ENCODE data around the gene OTOGL. TPM values are rescaled to one million over a fixed set of nuclear protein-coding genes. Genes with fewer than 3 reads are reported as not detected.

The OTOGL gene
- polyA plus RNA-seq, 1 of the 3 experiments (the other 2 are of a cell fraction): 0.61 TPM

- TF ChIP-seq NRF1 (IDR thresholded peaks at IDR 0.05; ENCODE audit: low read depth, low read length) (no peak), RFX5 (IDR thresholded peaks at IDR 0.05; ENCODE audit: low read length) (no peak), TEAD4 (IDR thresholded peaks at IDR 0.05; ENCODE audit: borderline replicate concordance, insufficient read depth) (no peak)
These were observed 233.5 kb downstream of the OTOGL start (continued) for GRCh38 chr12:80332827-80333226.

DNA sequence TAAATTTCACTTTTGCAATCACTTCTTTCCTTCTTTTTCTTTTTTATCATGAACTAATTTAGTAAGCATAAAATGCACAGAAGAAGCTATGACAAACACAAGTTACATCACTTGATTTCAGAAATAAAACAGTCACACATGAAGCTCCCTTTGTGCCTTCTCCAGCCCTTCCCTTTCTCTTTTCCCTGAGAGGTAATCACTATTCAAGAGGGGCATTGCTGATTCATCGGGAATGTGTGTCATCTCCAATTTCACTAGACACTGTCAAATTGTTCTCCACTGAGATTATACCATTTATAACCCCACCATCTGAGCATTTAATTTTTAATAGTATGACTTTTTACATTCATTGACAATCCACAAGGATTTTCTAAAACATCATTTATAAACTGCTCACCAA is 253.1 kb downstream of the OTOGL start:
- no peak overlapping the region for H3K4me2 ChIP-seq
- DNase-seq: no peak
- H3K36me3 ChIP-seq (replicated peaks in 1 of 2; ENCODE audit: control insufficient read depth in 1 of 2, insufficient read depth in 2 of 2, low read length in 1 of 2): no peaks in the 10 kb centered on the region
- H3K9me3 ChIP-seq: no peaks in the 10 kb centered on the region
- no peaks in the 10 kb centered on the region for H4K20me1 ChIP-seq (ENCODE audit: insufficient read depth)
- no peaks in the 10 kb centered on the region for H3K9me2 ChIP-seq
- TF ChIP-seq EZH2phosphoT487 (IDR thresholded peaks at IDR 0.05; ENCODE audit: borderline replicate concordance, low read depth) (no peak), YY1 (IDR thresholded peaks at IDR 0.05; ENCODE audit: low read depth) (no peak), TAF1 (IDR thresholded peaks at IDR 0.05; ENCODE audit: borderline replicate concordance, low read depth, low read length) (no peak)
- TF ChIP-seq, protein P1, sequence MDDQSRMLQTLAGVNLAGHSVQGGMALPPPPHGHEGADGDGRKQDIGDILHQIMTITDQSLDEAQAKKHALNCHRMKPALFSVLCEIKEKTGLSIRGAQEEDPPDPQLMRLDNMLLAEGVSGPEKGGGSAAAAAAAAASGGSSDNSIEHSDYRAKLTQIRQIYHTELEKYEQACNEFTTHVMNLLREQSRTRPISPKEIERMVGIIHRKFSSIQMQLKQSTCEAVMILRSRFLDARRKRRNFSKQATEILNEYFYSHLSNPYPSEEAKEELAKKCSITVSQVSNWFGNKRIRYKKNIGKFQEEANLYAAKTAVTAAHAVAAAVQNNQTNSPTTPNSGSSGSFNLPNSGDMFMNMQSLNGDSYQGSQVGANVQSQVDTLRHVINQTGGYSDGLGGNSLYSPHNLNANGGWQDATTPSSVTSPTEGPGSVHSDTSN (IDR thresholded peaks at IDR 0.05): no peak
- H3K79me2 ChIP-seq (ENCODE audit: insufficient read depth): no peaks in the 10 kb centered on the region
- H3K27ac ChIP-seq (ENCODE audit: low read depth in 2 of 2, low read length in 1 of 2): no peak overlapping the region
- no peaks in the 10 kb centered on the region for H3F3A ChIP-seq (replicated peaks; ENCODE audit: insufficient read depth)
- H3K27me3 ChIP-seq (ENCODE audit: insufficient read depth): peaks cover 5% of the 10 kb centered on the region; the same call in 1 of the 2 replicates
- no peak overlapping the region for H3K4me3 ChIP-seq (ENCODE audit: low read depth in 2 of 2, low read length in 1 of 2)
- ChIA-PET CTCF (no interaction called here), POLR2A (no interaction called here)
- 0% methylated on average over 1 of the region's 1 CpG for WGBS (ENCODE audit: low lambda C conversion rate)
- no peak overlapping the region for H3K9ac ChIP-seq
- H3K4me1 ChIP-seq (ENCODE audit: control insufficient read depth in 1 of 2, insufficient read depth in 2 of 2, low read depth in 1 of 2, low read length in 1 of 2): no peaks in the 10 kb centered on the region
- no peak overlapping the region for H2AFZ ChIP-seq (ENCODE audit: low read depth)

DNA sequence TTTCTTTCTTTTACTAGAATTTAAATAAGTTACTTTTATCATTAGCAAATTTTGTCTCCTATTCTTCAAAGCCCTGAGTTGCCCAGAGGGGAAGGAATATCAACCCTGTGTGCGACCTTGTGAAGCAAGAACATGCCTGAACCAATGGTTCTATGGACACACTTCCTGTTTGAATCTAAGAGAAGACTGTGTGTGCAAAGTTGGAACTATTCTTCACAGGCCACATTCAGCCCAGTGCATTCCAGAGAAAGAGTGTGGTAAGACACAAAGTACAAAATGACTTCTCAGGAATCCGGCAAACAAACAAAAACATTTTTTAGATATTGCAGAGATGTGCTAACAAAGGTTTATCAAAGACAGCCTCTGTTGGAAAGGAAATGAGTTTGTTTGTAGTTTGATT is 253.9 kb downstream of the OTOGL start:
- Histone ChIP-seq H2AFZ (ENCODE audit: low read depth) (no peak overlapping the region), H3K4me3 (ENCODE audit: low read depth in 2 of 2, low read length in 1 of 2) (no peak overlapping the region), H3K4me1 (ENCODE audit: control insufficient read depth in 1 of 2, insufficient read depth in 2 of 2, low read depth in 1 of 2, low read length in 1 of 2) (no peaks in the 10 kb centered on the region), H4K20me1 (ENCODE audit: insufficient read depth) (no peaks in the 10 kb centered on the region), H3K27ac (ENCODE audit: low read depth in 2 of 2, low read length in 1 of 2) (no peak overlapping the region), H3F3A (replicated peaks; ENCODE audit: insufficient read depth) (no peaks in the 10 kb centered on the region), H3K9ac (no peak overlapping the region), H3K27me3 (ENCODE audit: insufficient read depth) (peaks cover 5% of the 10 kb centered on the region; the same call in 1 of the 2 replicates), H3K9me3 (no peaks in the 10 kb centered on the region), H3K79me2 (ENCODE audit: insufficient read depth) (no peaks in the 10 kb centered on the region), H3K4me2 (no peak overlapping the region), H3K9me2 (no peaks in the 10 kb centered on the region), H3K36me3 (replicated peaks in 1 of 2; ENCODE audit: control insufficient read depth in 1 of 2, insufficient read depth in 2 of 2, low read length in 1 of 2) (no peaks in the 10 kb centered on the region)
- POLR2A ChIA-PET: no interaction called here
- WGBS (ENCODE audit: low lambda C conversion rate): 14% methylated on average over 2 of the region's 2 CpGs
- CTCF ChIA-PET: no interaction called here
- DNase-seq: no peak
- no peak for TF ChIP-seq TCF12 (IDR thresholded peaks at IDR 0.05)
- no peak for TF ChIP-seq RFX5 (IDR thresholded peaks at IDR 0.05; ENCODE audit: low read length)
- TF ChIP-seq EZH2phosphoT487 (IDR thresholded peaks at IDR 0.05; ENCODE audit: borderline replicate concordance, low read depth): no peak
- TF ChIP-seq EP300 (IDR thresholded peaks at IDR 0.05; ENCODE audit: borderline replicate concordance in 1 of 2, low read depth in 1 of 2, low read length in 1 of 2): no peak
- no peak for TF ChIP-seq USF1 (IDR thresholded peaks at IDR 0.05; ENCODE audit: borderline replicate concordance, low read depth)
- no peak for TF ChIP-seq FOSL2 (IDR thresholded peaks at IDR 0.05; ENCODE audit: borderline replicate concordance, low read depth)
- no peak for TF ChIP-seq GATA2 (CRISPR knock-in tag; IDR thresholded peaks at IDR 0.05)
